ENCODE measurements around the gene SSBP2. TPM values are rescaled to one million over a fixed set of nuclear protein-coding genes. Genes with fewer than 3 reads are reported as not detected.

SSBP2 gene
- total and polyA plus RNA-seq, 2 of the 8 experiments (the other 6 are each of a cell fraction or from before 2014, with no cell fraction given) = 21.5 to 36.2 TPM

DNA sequence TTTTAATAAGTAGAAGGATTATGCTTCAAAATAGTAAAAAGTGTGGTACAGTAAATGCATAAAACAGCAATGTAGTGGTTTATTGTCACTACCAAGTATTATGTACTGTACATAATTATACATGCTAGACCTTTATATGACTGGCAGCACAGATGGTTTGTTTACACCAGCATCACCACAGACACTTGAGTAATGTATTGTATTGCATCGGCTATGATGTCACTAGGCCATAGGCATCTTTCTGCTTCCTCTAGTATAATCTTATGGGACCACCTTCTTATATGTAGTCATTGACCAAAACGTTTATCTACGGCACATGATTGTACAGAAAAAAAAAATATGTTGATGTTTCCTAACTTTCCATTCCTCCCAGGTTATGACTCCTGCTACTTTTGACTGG, 31.9 kb upstream of the SSBP2 start (continued):
- TF ChIP-seq E2F6 (IDR thresholded peaks at IDR 0.05) (no peak), SP1 (IDR thresholded peaks at IDR 0.05; ENCODE audit: low read depth, low read length) (no peak), ZNF274 (IDR thresholded peaks at IDR 0.05; ENCODE audit: borderline replicate concordance, extremely low read depth, low read length) (no peak)
